Sigmoid colon (tissue), 4 donors: Measurements from ENCODE around the gene MAEA.
A peak's percentile ranks its signal among the peaks of the same experiment; 100 is the strongest.

ENCODE experiments used
- POLR2AphosphoS5 ChIP-seq, 4 donors: sonication (generic); formaldehyde crosslinking; IDR thresholded peaks; one replicate each; pipeline ENCODE4 v1.6.1; 2017; ENCODE audit warnings: antibody characterized with exemption in 4 of 4
- TF ChIP-seq, protein P1 (sequence below), 4 experiments: fragments of 450-650 bp in 3 of 4; fragments of 200-600 bp in 1 of 4; IDR thresholded peaks; one replicate each; pipeline ENCODE4 v1.5.1; 2016 to 2019; ENCODE audit warnings: antibody characterized with exemption in 4 of 4, mild to moderate bottlenecking in 3 of 4, moderate library complexity in 2 of 4

- TF ChIP-seq POLR2AphosphoS5 (IDR thresholded peaks at IDR 0.05), result peak in 1 of 4 donors; percentile 35
- TF ChIP-seq, protein P1, sequence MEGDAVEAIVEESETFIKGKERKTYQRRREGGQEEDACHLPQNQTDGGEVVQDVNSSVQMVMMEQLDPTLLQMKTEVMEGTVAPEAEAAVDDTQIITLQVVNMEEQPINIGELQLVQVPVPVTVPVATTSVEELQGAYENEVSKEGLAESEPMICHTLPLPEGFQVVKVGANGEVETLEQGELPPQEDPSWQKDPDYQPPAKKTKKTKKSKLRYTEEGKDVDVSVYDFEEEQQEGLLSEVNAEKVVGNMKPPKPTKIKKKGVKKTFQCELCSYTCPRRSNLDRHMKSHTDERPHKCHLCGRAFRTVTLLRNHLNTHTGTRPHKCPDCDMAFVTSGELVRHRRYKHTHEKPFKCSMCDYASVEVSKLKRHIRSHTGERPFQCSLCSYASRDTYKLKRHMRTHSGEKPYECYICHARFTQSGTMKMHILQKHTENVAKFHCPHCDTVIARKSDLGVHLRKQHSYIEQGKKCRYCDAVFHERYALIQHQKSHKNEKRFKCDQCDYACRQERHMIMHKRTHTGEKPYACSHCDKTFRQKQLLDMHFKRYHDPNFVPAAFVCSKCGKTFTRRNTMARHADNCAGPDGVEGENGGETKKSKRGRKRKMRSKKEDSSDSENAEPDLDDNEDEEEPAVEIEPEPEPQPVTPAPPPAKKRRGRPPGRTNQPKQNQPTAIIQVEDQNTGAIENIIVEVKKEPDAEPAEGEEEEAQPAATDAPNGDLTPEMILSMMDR (IDR thresholded peaks at IDR 0.05), result no peak
Measured at GRCh38 chr4:1300466-1301455, 11.1 kb downstream of the MAEA start.
